Measurements from ENCODE around the gene KRT26. TPM values are rescaled to one million over a fixed set of nuclear protein-coding genes. Genes with fewer than 3 reads are reported as not detected.
"Not testable (repeated sequence)": the region's sequence is repeated elsewhere in the genome, so short reads cannot be mapped to it uniquely, and the experiment has no call there.

KRT26 gene
- total RNA-seq, 1 donor from 2014 or later, result not detected

- H3K27me3 Mint-ChIP-seq, result peaks cover 51% of the 10 kb centered on the region
Observed at GRCh38 chr17:40779181-40779909, 7.3 kb upstream of the KRT26 start.

DNA sequence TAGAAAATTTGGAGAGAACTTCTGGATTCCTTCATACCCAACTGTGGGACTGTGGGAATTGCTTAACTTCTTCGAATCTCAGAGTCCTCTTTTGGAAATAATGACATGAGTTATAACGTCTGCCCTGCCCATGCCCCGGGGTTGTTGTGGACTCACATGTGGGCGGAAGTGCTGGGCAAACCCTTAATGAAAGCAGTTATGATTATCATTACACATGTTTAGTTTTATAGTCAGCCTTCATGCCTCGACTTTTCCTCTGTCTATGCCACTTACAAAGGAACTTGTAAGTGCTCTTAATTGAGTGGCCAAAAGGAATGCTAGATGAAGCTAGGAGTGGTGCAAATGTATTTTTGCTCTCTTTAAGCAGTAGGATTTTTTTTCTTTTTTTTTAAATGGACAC lies 6.5 kb upstream of the KRT26 start:
- H3K4me3 Mint-ChIP-seq, result no peak overlapping the region
- H3K36me3 Mint-ChIP-seq (ENCODE audit: low read depth), result no peaks in the 10 kb centered on the region
- DNase-seq, result no peak
- H3K27ac Mint-ChIP-seq, result no peak overlapping the region
- no peaks in the 10 kb centered on the region for H3K4me1 Mint-ChIP-seq
- intact Hi-C loops (cut with micrococcal nuclease), result no loop called here
- no peaks in the 10 kb centered on the region for H3K9me3 Mint-ChIP-seq
- H3K27me3 Mint-ChIP-seq, result peaks cover 52% of the 10 kb centered on the region

More at GRCh38 chr17:40779181-40779909, 7.3 kb upstream of the KRT26 start:
- no peaks in the 10 kb centered on the region for H3K4me1 Mint-ChIP-seq
- H3K9me3 Mint-ChIP-seq, result no peaks in the 10 kb centered on the region
- H3K27ac Mint-ChIP-seq, result no peak overlapping the region
- DNase-seq, result no peak
- intact Hi-C loops (cut with micrococcal nuclease), result no loop called here
- H3K36me3 Mint-ChIP-seq (ENCODE audit: low read depth), result no peaks in the 10 kb centered on the region
- peak overlapping the region; percentile 15 for H3K4me3 Mint-ChIP-seq

DNA sequence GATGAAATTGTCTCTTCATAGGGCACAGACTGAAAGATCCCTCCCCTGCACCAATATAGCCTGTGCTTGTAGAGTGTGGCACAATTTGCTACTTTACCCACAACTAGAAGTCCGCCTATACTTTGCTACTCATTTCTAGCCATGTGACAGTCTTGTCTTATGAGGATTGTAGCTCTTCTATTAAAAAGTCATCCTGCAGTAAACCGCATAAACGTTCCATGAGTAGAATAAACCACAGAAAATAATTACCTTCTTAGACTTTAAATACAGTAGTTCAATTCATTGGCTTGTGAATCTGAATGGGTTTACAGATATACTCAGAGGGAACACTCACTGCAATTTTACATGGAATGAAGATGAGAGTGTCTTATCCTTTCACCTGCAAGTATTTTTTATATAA lies 6.0 kb upstream of the KRT26 start:
- no peak for DNase-seq
- no peaks in the 10 kb centered on the region for H3K9me3 Mint-ChIP-seq
- H3K36me3 Mint-ChIP-seq (ENCODE audit: low read depth), result no peaks in the 10 kb centered on the region
- intact Hi-C loops (cut with micrococcal nuclease), result no loop called here
- peaks cover 50% of the 10 kb centered on the region for H3K27me3 Mint-ChIP-seq
- no peaks in the 10 kb centered on the region for H3K4me1 Mint-ChIP-seq
- no peak overlapping the region for H3K27ac Mint-ChIP-seq
- no peak overlapping the region for H3K4me3 Mint-ChIP-seq

- Mint-ChIP-seq H3K27me3 (peaks cover 55% of the 10 kb centered on the region), H3K9me3 (no peaks in the 10 kb centered on the region), H3K36me3 (ENCODE audit: low read depth) (no peaks in the 10 kb centered on the region), H3K4me3 (no peak overlapping the region), H3K27ac (no peak overlapping the region), H3K4me1 (no peaks in the 10 kb centered on the region)
- DNase-seq, result no peak
- intact Hi-C loops (cut with micrococcal nuclease), result no loop called here
Observed at GRCh38 chr17:40777459-40777858, 5.5 kb upstream of the KRT26 start.

DNA sequence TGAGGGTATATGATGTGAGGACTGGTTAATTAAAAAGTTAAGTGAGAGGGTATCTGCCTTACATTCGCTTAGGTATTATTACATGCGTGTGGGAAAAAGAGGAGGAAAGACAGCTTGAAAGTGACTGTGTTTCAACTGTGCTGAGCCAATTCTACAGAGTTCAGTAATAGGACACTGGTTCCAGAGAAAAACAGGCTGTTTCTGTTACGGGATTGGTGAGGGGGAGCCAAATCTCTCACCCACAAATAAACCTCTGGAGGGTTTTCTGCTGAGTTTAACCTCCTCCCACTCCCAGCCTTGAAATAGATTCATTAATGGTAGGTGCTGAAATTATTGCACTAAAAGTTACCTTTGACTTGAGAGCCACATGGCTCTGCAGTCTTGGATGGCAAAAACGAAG lies 3.9 kb upstream of the KRT26 start:
- no peak overlapping the region for H3K4me3 Mint-ChIP-seq

DNA sequence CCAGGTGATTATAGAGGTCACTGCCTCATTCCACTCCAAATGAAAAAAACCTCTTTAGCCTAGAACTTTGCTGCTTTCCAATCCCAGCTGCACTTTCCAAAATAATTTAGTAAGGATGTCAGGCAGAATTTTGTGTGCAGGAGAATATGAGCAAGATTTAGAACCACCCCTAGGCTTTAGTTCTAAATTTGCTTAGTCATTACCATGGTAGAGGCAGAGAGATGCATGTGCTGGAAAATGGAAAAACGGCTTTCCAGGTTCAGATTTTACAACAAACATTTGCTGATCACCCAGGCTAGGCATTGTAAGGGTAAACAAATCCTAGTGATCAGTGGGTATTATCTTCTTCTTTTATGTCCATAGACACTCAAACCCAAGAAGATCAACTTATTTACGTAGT lies 6.3 kb downstream of the KRT26 start:
- DNase-seq, result no peak
- H3K27me3 Mint-ChIP-seq, result peaks cover 26% of the 10 kb centered on the region
- H3K4me1 Mint-ChIP-seq, result no peaks in the 10 kb centered on the region
- H3K9me3 Mint-ChIP-seq, result peaks cover 25% of the 10 kb centered on the region
- H3K36me3 Mint-ChIP-seq (ENCODE audit: low read depth), result no peaks in the 10 kb centered on the region
- H3K4me3 Mint-ChIP-seq, result no peak overlapping the region
- H3K27ac Mint-ChIP-seq, result no peak overlapping the region
- intact Hi-C loops (cut with micrococcal nuclease), result no loop called here

More for the DNA sequence above, 3.9 kb upstream of the KRT26 start:
- Mint-ChIP-seq H3K36me3 (ENCODE audit: low read depth) (no peaks in the 10 kb centered on the region), H3K4me1 (no peaks in the 10 kb centered on the region), H3K27me3 (peaks cover 58% of the 10 kb centered on the region), H3K27ac (no peak overlapping the region), H3K9me3 (no peaks in the 10 kb centered on the region)
- DNase-seq, result no peak
- intact Hi-C loops (cut with micrococcal nuclease), result no loop called here

DNA sequence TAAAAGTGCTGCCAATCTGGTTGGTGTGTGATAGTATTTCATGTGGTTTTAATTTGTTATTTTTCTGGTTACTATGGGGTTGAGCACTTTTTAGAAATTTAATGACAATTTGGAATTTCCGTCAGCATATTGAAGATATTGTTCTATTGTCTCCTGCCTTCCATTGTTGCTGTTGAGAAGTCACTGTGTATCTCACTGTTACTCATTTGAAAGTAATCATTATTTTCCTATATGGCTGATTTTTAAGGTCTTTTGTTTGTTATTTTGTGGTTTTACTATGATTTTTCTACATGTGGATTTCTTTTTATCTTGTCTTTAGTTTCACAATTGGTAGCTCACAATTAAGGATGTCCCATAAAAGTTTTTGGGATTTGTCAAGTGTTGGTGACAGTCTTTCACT lies 8.2 kb downstream of the KRT26 start:
- H3K36me3 Mint-ChIP-seq (ENCODE audit: low read depth), result no peaks in the 10 kb centered on the region

DNA sequence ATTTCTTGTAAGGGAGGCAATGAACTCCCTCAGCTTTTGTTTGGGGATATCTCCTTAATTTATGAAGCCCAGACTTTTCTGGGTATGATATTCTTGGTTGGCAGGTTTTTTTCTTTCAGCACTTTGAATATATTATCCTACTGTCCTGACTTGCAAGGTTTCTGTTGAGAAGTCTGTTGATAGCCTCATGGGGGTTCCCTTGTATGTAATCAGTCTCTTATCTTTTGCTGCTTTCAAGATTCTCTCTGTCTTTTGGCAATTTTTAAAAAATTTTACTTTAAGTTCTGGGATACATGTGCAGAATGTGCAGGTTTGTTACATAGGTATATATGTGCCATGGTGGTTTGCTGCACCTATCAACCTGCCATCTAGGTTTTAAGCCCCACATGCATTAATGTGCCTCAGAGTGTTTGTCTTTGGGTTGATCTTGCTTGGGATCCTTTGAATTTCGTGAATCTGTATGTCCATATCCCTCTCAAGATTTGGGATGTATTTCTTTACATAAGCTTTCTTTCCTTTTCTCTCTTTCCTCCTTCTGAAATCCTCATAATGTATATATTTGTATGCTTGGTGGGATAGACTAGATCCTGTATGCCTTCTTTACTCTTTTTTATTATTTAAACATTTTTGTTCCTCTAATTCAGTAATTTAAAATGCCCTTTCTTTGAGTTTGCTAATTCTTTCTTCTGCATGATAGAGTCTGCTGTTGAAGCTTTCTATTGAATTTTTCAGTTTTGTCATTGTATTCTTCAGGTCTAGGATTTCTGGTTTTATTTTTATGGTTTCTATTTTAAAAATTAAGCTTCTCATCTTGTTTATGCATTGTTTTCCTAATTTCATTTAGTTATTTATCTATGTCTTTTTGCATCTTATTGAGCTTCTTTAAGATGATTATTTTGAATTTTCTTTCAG lies 11.6 kb downstream of the KRT26 start:
- no peaks in the 10 kb centered on the region for H3K36me3 Mint-ChIP-seq (ENCODE audit: low read depth)
- H3K4me1 Mint-ChIP-seq, result no peaks in the 10 kb centered on the region
- peaks cover 41% of the 10 kb centered on the region for H3K9me3 Mint-ChIP-seq
- no peak overlapping the region for H3K27ac Mint-ChIP-seq
- H3K4me3 Mint-ChIP-seq, result no peak overlapping the region
- intact Hi-C loops (cut with micrococcal nuclease), result no loop called here
- DNase-seq, result no peak
- H3K27me3 Mint-ChIP-seq, result peaks cover 22% of the 10 kb centered on the region

More for the DNA sequence above, 8.2 kb downstream of the KRT26 start:
- Mint-ChIP-seq H3K27ac (no peak overlapping the region), H3K4me3 (no peak overlapping the region), H3K27me3 (peaks cover 20% of the 10 kb centered on the region), H3K4me1 (no peaks in the 10 kb centered on the region), H3K9me3 (peaks cover 34% of the 10 kb centered on the region)
- no peak for DNase-seq
- intact Hi-C loops (cut with micrococcal nuclease), result no loop called here

- Mint-ChIP-seq H3K27me3 (peaks cover 29% of the 10 kb centered on the region), H3K27ac (no peak within 1 kb of the TSS), H3K4me3 (no peak within 1 kb of the TSS), H3K36me3 (ENCODE audit: low read depth) (no peaks in the 10 kb centered on the region), H3K9me3 (peaks cover 18% of the 10 kb centered on the region), H3K4me1 (no peaks in the 10 kb centered on the region)
- intact Hi-C loops (cut with micrococcal nuclease), result no loop called here
- DNase-seq, result no peak
Observed at GRCh38 chr17:40755231-40755630, 16.8 kb downstream of the KRT26 start, which contains the start of gene KRT25. TSS of gene KRT25 (minus strand) at chr17:40755331. CDS start at chr17:40755271, 60 bp downstream.

- Mint-ChIP-seq H3K4me3 (no peak overlapping the region), H3K27me3 (peaks cover 35% of the 10 kb centered on the region), H3K27ac (no peak overlapping the region), H3K36me3 (ENCODE audit: low read depth) (no peaks in the 10 kb centered on the region), H3K4me1 (no peaks in the 10 kb centered on the region), H3K9me3 (peaks cover 9% of the 10 kb centered on the region)
- intact Hi-C loops (cut with micrococcal nuclease), result no loop called here
- DNase-seq, result no peak
Observed at GRCh38 chr17:40753804-40754203, 18.2 kb downstream of the KRT26 start.

DNA sequence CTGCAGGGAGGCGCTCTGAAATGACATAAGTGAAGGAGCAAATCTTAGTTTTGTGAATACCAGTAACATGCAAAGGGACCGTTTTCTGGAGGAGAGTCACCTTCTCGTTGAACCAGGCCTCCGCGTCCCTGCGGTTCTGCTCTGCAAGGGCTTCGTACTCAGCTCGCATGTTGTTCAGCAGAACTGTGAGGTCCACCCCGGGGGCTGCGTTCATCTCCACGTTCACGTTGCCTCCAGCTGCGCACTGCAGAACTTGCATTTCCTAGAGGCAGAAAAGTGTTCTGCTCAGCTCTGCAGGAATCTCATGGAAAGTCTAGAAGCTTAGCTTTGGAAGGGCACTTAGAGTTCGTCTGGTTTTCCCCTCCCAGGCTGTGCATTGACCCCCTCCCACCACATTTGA lies 20.9 kb downstream of the KRT26 start:
- intact Hi-C loops (cut with micrococcal nuclease), result no loop called here
- peaks cover 4% of the 10 kb centered on the region for H3K9me3 Mint-ChIP-seq
- H3K27ac Mint-ChIP-seq, result no peak overlapping the region
- peak; percentile 41 for DNase-seq
- H3K36me3 Mint-ChIP-seq (ENCODE audit: low read depth), result no peaks in the 10 kb centered on the region
- no peak overlapping the region for H3K4me3 Mint-ChIP-seq
- H3K27me3 Mint-ChIP-seq, result peaks cover 37% of the 10 kb centered on the region
- no peaks in the 10 kb centered on the region for H3K4me1 Mint-ChIP-seq

DNA sequence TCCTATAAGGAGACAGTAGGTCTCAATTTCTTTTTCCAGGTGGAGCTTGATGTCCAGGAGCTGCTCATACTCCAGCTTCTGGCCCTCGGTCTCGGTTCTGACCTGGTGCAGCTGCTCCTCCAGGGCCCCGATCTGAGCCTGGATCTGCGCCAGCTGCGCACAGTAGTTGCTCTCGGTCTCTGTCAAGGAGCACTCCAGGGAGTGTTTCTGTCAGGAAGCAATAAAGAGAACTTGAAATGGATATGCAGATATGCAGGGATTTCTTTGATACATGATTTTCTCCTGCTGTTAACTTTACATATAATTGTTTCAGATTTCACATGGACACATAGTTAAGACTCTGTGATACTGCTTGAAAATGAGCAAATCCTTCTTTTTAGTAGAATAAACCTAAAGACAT lies 21.6 kb downstream of the KRT26 start:
- peaks cover 4% of the 10 kb centered on the region for H3K9me3 Mint-ChIP-seq
- intact Hi-C loops (cut with micrococcal nuclease), result no loop called here
- no peaks in the 10 kb centered on the region for H3K36me3 Mint-ChIP-seq (ENCODE audit: low read depth)
- peaks cover 34% of the 10 kb centered on the region for H3K27me3 Mint-ChIP-seq
- DNase-seq, result no peak
- no peaks in the 10 kb centered on the region for H3K4me1 Mint-ChIP-seq
- no peak overlapping the region for H3K27ac Mint-ChIP-seq
- no peak overlapping the region for H3K4me3 Mint-ChIP-seq

- H3K4me1 Mint-ChIP-seq; H3K4me3 Mint-ChIP-seq; H3K9me3 Mint-ChIP-seq; H3K36me3 Mint-ChIP-seq (ENCODE audit: low read depth); DNase-seq; intact Hi-C loops (cut with micrococcal nuclease); H3K27ac Mint-ChIP-seq: not testable (repeated sequence)
- H3K27me3 Mint-ChIP-seq, result peaks cover 38% of the 10 kb centered on the region
Observed at GRCh38 chr17:40748666-40749065, 23.3 kb downstream of the KRT26 start.

- intact Hi-C loops (cut with micrococcal nuclease), result no loop called here
- H3K27ac Mint-ChIP-seq, result no peak overlapping the region
- H3K36me3 Mint-ChIP-seq (ENCODE audit: low read depth), result no peaks in the 10 kb centered on the region
- H3K27me3 Mint-ChIP-seq, result peaks cover 39% of the 10 kb centered on the region
- peaks cover 6% of the 10 kb centered on the region for H3K9me3 Mint-ChIP-seq
- H3K4me3 Mint-ChIP-seq, result no peak overlapping the region
- H3K4me1 Mint-ChIP-seq, result no peaks in the 10 kb centered on the region
- peak; percentile 32 for DNase-seq
Observed at GRCh38 chr17:40738553-40738952, 33.4 kb downstream of the KRT26 start.
